GM12875 (cell line): ENCODE results near the gene EML4.

Experiments
- H3K4me3 ChIP-seq: one replicate; pipeline ENCODE4 v1.5.1; 2011; ENCODE audit warnings: low read depth, low read length, control low read depth
- CTCF ChIP-seq: IDR thresholded peaks from 2 replicates; pipeline ENCODE4 v1.5.1; 2011; ENCODE audit warnings: low read depth, mild to moderate bottlenecking, control low read depth, inconsistent platforms, low read length, moderate library complexity, borderline replicate concordance; ENCODE audit not compliant: insufficient read depth

Gene EML4

GRCh38 chr2:42337846-42338566 lies 168.9 kb downstream of the EML4 start:
- no peak overlapping the region for H3K4me3 ChIP-seq
- TF ChIP-seq CTCF: no peak

GRCh38 chr2:42338567-42339190 lies 169.5 kb downstream of the EML4 start:
- no peak for TF ChIP-seq CTCF
- H3K4me3 ChIP-seq: no peak overlapping the region

GRCh38 chr2:42339191-42339912 lies 170.2 kb downstream of the EML4 start:
- no peak overlapping the region for H3K4me3 ChIP-seq
- TF ChIP-seq CTCF: no peak

- no peak for TF ChIP-seq CTCF
- H3K4me3 ChIP-seq: no peak overlapping the region
Measured at GRCh38 chr2:42340045-42340937, 171.1 kb downstream of the EML4 start.

- no peak overlapping the region for H3K4me3 ChIP-seq
- TF ChIP-seq CTCF: no peak
Measured at GRCh38 chr2:42340938-42341636, 171.9 kb downstream of the EML4 start.

- H3K4me3 ChIP-seq: no peak overlapping the region
- TF ChIP-seq CTCF: no peak
Measured at GRCh38 chr2:42342061-42342794, 173.1 kb downstream of the EML4 start.
